SK-N-DZ (cell line): Measurements from ENCODE around the gene RAX.

Experiments
- DNase-seq: peaks from one replicate; pipeline ENCODE4 v3.0.0-alpha.2; 2015; ENCODE audit warnings: low spot score

Gene RAX

GRCh38 chr18:59249199-59249774 lies 24.0 kb downstream of the RAX start:
- peak; percentile 73 for DNase-seq

- no peak for DNase-seq
Measured at GRCh38 chr18:59246796-59247195, 26.5 kb downstream of the RAX start.

- DNase-seq = no peak
Measured at GRCh38 chr18:59242906-59243305, 30.3 kb downstream of the RAX start.

- DNase-seq = no peak
Measured at GRCh38 chr18:59239642-59240041, 33.6 kb downstream of the RAX start.

- no peak for DNase-seq
Measured at GRCh38 chr18:59238385-59238784, 34.9 kb downstream of the RAX start.

GRCh38 chr18:59233017-59233410 lies 40.2 kb downstream of the RAX start:
- no peak for DNase-seq

GRCh38 chr18:59232309-59233016 lies 40.8 kb downstream of the RAX start:
- no peak for DNase-seq

- DNase-seq = no peak
Measured at GRCh38 chr18:59231877-59232276, 41.4 kb downstream of the RAX start.

- no peak for DNase-seq
Measured at GRCh38 chr18:59231114-59231513, 42.1 kb downstream of the RAX start.

- no peak for DNase-seq
Measured at GRCh38 chr18:59229701-59230443, 43.4 kb downstream of the RAX start.

- DNase-seq = no peak
Measured at GRCh38 chr18:59229191-59229590, 44.1 kb downstream of the RAX start.

- no peak for DNase-seq
Measured at GRCh38 chr18:59228351-59228750, 44.9 kb downstream of the RAX start.

GRCh38 chr18:59222341-59222740 lies 50.9 kb downstream of the RAX start:
- DNase-seq = no peak

- DNase-seq = no peak
Measured at GRCh38 chr18:59220784-59221765, 52.2 kb downstream of the RAX start.

GRCh38 chr18:59220164-59220783 lies 53.0 kb downstream of the RAX start:
- DNase-seq = no peak

GRCh38 chr18:59219672-59220163 lies 53.5 kb downstream of the RAX start, which contains the start of gene GRP:
Gene GRP (plus strand): TSS chr18:59220158. CDS start chr18:59220266, 108 bp downstream.
- no peak for DNase-seq

- no peak for DNase-seq
Measured at GRCh38 chr18:59218018-59218417, 55.2 kb downstream of the RAX start.
